ENCODE measurements around the gene LIN52.

DNA sequence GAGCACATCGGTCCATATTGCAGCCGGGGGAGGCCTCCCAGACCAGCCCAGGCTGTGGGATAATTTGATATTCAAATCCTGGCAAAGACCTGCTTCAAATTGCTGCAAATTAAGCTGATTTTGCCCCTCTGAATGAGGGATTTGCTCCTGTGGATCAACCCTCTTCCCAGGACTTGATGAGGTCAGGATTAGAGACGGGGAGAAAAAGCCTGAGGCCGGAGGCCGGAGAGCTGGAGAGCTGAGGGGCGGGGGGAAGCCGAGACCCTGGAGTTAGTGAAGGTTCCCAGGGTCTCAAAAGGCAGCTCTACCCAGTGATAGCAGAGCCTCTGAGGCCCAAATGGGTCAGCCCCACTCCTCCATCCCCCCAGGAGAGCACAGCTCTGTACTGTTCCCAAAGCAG, 137.0 kb downstream of the LIN52 start:
- TF ChIP-seq, protein P1, sequence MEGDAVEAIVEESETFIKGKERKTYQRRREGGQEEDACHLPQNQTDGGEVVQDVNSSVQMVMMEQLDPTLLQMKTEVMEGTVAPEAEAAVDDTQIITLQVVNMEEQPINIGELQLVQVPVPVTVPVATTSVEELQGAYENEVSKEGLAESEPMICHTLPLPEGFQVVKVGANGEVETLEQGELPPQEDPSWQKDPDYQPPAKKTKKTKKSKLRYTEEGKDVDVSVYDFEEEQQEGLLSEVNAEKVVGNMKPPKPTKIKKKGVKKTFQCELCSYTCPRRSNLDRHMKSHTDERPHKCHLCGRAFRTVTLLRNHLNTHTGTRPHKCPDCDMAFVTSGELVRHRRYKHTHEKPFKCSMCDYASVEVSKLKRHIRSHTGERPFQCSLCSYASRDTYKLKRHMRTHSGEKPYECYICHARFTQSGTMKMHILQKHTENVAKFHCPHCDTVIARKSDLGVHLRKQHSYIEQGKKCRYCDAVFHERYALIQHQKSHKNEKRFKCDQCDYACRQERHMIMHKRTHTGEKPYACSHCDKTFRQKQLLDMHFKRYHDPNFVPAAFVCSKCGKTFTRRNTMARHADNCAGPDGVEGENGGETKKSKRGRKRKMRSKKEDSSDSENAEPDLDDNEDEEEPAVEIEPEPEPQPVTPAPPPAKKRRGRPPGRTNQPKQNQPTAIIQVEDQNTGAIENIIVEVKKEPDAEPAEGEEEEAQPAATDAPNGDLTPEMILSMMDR (IDR thresholded peaks at IDR 0.05), result no peak
- TF ChIP-seq POLR2AphosphoS5 (IDR thresholded peaks at IDR 0.05; ENCODE audit: insufficient read depth in 1 of 2, low read depth in 1 of 2) (no peak), POLR2A (IDR thresholded peaks at IDR 0.05) (no peak)
